ENCODE data around the gene DCTPP1.
"Not testable (repeated sequence)": the region's sequence is repeated elsewhere in the genome, so short reads cannot be mapped to it uniquely, and the experiment has no call there.

Gene DCTPP1

GRCh38 chr16:30456302-30456701 is 26.5 kb upstream of the DCTPP1 start:
- TF ChIP-seq EZH2phosphoT487 (IDR thresholded peaks at IDR 0.05; ENCODE audit: borderline replicate concordance) (no peak), CTCF (conservative IDR thresholded peaks at IDR 0.05; ENCODE audit: low read length) (no peak)
- Histone ChIP-seq H3F3A (ENCODE audit: low read depth) (0 out of 2 replicates have a peak, but pooled peaks cover 2% of the 10 kb centered on the region), H3K9ac (ENCODE audit: low read depth, low read length, poor library complexity, severe bottlenecking) (no peak overlapping the region), H3K9me2 (replicated peaks; ENCODE audit: low read depth, low read length) (no peaks in the 10 kb centered on the region), H3K36me3 (ENCODE audit: insufficient read depth, low read length) (no peaks in the 10 kb centered on the region), H3K4me1 (ENCODE audit: insufficient read depth, low read length, poor library complexity, severe bottlenecking) (peaks cover 44% of the 10 kb centered on the region), H3K9me3 (ENCODE audit: insufficient read depth, low read depth, low read length) (no peaks in the 10 kb centered on the region), H3K27me3 (ENCODE audit: insufficient read depth, low read length, poor library complexity, severe bottlenecking) (no peaks in the 10 kb centered on the region), H2AFZ (ENCODE audit: low read length) (no peak overlapping the region), H3K4me3 (ENCODE audit: low read length, poor library complexity, severe bottlenecking) (no peak overlapping the region), H4K20me1 (ENCODE audit: insufficient read depth, low read length, poor library complexity, severe bottlenecking) (no peaks in the 10 kb centered on the region), H3K79me2 (ENCODE audit: insufficient read depth, low read length) (no peaks in the 10 kb centered on the region), H3K4me2 (ENCODE audit: low read depth, low read length, poor library complexity, severe bottlenecking) (no peak overlapping the region)

GRCh38 chr16:30452709-30453580 is 23.1 kb upstream of the DCTPP1 start:
- H3K4me3 ChIP-seq (ENCODE audit: low read length, poor library complexity, severe bottlenecking); H3F3A ChIP-seq (ENCODE audit: low read depth); H2AFZ ChIP-seq (ENCODE audit: low read length); H3K79me2 ChIP-seq (ENCODE audit: insufficient read depth, low read length); H4K20me1 ChIP-seq (ENCODE audit: insufficient read depth, low read length, poor library complexity, severe bottlenecking); H3K4me2 ChIP-seq (ENCODE audit: low read depth, low read length, poor library complexity, severe bottlenecking); H3K9me2 ChIP-seq (replicated peaks; ENCODE audit: low read depth, low read length); H3K9ac ChIP-seq (ENCODE audit: low read depth, low read length, poor library complexity, severe bottlenecking); H3K36me3 ChIP-seq (ENCODE audit: insufficient read depth, low read length); H3K27me3 ChIP-seq (ENCODE audit: insufficient read depth, low read length, poor library complexity, severe bottlenecking); H3K9me3 ChIP-seq (ENCODE audit: insufficient read depth, low read depth, low read length): not testable (repeated sequence)
- peaks cover 21% of the 10 kb centered on the region for H3K4me1 ChIP-seq (ENCODE audit: insufficient read depth, low read length, poor library complexity, severe bottlenecking)

- Histone ChIP-seq H3K4me2 (ENCODE audit: low read depth, low read length, poor library complexity, severe bottlenecking) (no peak overlapping the region), H3K36me3 (ENCODE audit: insufficient read depth, low read length) (no peaks in the 10 kb centered on the region), H3K9ac (ENCODE audit: low read depth, low read length, poor library complexity, severe bottlenecking) (no peak overlapping the region), H3K9me2 (replicated peaks; ENCODE audit: low read depth, low read length) (no peaks in the 10 kb centered on the region), H2AFZ (ENCODE audit: low read length) (no peak overlapping the region), H4K20me1 (ENCODE audit: insufficient read depth, low read length, poor library complexity, severe bottlenecking) (peaks cover 11% of the 10 kb centered on the region), H3K9me3 (ENCODE audit: insufficient read depth, low read depth, low read length) (no peaks in the 10 kb centered on the region), H3F3A (ENCODE audit: low read depth) (no peaks in the 10 kb centered on the region), H3K79me2 (ENCODE audit: insufficient read depth, low read length) (peaks cover 15% of the 10 kb centered on the region), H3K4me1 (ENCODE audit: insufficient read depth, low read length, poor library complexity, severe bottlenecking) (peaks cover 22% of the 10 kb centered on the region), H3K27me3 (ENCODE audit: insufficient read depth, low read length, poor library complexity, severe bottlenecking) (no peaks in the 10 kb centered on the region), H3K4me3 (ENCODE audit: low read length, poor library complexity, severe bottlenecking) (no peak overlapping the region)
- TF ChIP-seq CTCF (conservative IDR thresholded peaks at IDR 0.05; ENCODE audit: low read length): no peak
- no peak for TF ChIP-seq EZH2phosphoT487 (IDR thresholded peaks at IDR 0.05; ENCODE audit: borderline replicate concordance)
These were observed 19.2 kb upstream of the DCTPP1 start for GRCh38 chr16:30449116-30449435.
